B cell (primary cell): ENCODE measurements around the gene CCBE1.

Experiments used
- CTCF ChIP-seq: fragments of 200-600 bp; IDR thresholded peaks from one replicate; pipeline ENCODE4 v1.8.0; 2022; ENCODE audit warnings: antibody characterized with exemption, mild to moderate bottlenecking
- EZH2 ChIP-seq: IDR thresholded peaks from 2 replicates; pipeline ENCODE4 v1.6.1; 2012; ENCODE audit warnings: borderline replicate concordance, low read depth, mild to moderate bottlenecking, moderate library complexity, low read length; ENCODE audit not compliant: insufficient read depth, poor library complexity, severe bottlenecking

- TF ChIP-seq CTCF = no peak
- TF ChIP-seq EZH2 = no peak
Measured at GRCh38 chr18:59617468-59617932, 79.7 kb downstream of the CCBE1 start.
